Gastroesophageal sphincter (tissue), 3 donors: ENCODE data around the gene PEPD.

Experiments used
- EP300 ChIP-seq: sonication (generic); formaldehyde crosslinking; IDR thresholded peaks from one replicate; pipeline ENCODE4 v1.6.1; 2017; ENCODE audit warnings: antibody characterized with exemption, mild to moderate bottlenecking
- POLR2A ChIP-seq, 2 donors: fragments of 450-650 bp; IDR thresholded peaks; one replicate each; pipeline ENCODE4 v1.6.1; 2017; ENCODE audit warnings: antibody characterized with exemption in 2 of 2, mild to moderate bottlenecking in 2 of 2, moderate library complexity in 1 of 2
- TF ChIP-seq, protein P1 (sequence below), 4 experiments: fragments of 200-600 bp in 2 of 4; fragments of 450-650 bp in 2 of 4; sonication (generic) in 1 of 4; IDR thresholded peaks; one replicate each; pipeline ENCODE4 v1.5.1; 2017 to 2019; ENCODE audit warnings: antibody characterized with exemption in 4 of 4, mild to moderate bottlenecking in 2 of 4, moderate library complexity in 2 of 4

- TF ChIP-seq, protein P1, sequence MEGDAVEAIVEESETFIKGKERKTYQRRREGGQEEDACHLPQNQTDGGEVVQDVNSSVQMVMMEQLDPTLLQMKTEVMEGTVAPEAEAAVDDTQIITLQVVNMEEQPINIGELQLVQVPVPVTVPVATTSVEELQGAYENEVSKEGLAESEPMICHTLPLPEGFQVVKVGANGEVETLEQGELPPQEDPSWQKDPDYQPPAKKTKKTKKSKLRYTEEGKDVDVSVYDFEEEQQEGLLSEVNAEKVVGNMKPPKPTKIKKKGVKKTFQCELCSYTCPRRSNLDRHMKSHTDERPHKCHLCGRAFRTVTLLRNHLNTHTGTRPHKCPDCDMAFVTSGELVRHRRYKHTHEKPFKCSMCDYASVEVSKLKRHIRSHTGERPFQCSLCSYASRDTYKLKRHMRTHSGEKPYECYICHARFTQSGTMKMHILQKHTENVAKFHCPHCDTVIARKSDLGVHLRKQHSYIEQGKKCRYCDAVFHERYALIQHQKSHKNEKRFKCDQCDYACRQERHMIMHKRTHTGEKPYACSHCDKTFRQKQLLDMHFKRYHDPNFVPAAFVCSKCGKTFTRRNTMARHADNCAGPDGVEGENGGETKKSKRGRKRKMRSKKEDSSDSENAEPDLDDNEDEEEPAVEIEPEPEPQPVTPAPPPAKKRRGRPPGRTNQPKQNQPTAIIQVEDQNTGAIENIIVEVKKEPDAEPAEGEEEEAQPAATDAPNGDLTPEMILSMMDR (IDR thresholded peaks at IDR 0.05): no peak
- TF ChIP-seq POLR2A (IDR thresholded peaks at IDR 0.05) (no peak), EP300 (no peak)
Observed at GRCh38 chr19:33498391-33499000, 23.1 kb downstream of the PEPD start.
